CD4-positive, alpha-beta T cell treated with Interferon gamma for 1 hour (primary cell): Measurements from ENCODE around the gene MACROD2.

Experiments used
- DNase-seq: peaks from one replicate; pipeline ENCODE4 v3.0.0-alpha.2; 2020

Gene MACROD2

DNA sequence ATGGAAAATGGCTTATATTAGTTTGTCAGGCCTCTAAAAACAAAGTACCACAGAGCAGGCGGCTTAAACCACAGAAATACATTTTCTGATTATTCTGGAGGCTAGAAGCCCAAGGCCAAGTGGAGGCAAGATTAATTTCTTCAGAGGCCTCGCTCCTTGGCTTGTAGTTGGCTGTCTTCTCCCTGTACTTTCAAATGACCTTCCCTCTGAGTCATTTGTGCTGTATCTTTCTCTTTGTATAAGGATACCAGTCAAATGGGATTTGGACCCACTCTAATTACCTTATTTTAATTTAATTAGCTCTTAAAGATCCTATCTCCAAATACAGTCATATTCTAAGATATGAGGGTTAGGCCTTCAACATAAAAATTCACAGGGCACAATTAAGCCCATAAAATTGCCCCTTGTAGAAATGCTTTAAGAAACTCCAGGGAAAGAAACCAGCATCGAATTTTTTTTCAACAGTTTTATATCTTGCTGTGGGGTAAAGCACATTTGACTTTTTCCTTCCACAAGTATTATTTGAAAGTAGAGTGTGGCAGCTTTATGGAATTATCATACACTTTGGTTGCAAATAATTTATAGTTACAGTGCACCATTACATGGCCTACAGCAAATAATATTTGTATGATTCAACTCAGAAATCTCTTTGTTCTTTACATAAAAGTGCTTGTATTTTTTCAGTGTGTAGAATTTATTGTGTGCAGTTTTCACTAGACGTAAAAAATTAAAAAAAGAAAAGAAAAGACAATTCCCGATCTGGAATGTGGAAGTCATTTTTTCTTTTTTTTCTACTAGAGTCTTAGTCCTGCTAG, 1871.8 kb downstream of the MACROD2 start:
- no peak for DNase-seq

DNA sequence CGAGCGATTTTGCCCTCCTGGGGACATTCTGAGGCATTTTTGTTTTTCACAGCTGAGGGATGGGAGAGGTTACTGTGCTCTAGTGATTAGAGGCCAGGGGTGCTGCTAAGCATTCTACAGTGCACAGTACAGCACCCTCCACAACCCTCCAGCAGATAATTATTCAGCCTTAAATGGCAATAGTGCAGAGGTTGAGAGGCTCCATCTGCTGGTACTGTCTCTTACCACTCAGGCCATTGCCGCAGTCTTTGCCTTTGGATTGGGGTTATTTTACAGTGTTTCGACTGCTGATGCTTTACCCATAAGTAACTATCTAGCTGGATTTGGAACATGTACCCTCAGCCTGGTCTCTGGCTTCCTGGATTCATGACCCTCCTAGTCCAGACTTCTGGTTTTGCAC, 1872.6 kb downstream of the MACROD2 start:
- DNase-seq, result no peak

DNA sequence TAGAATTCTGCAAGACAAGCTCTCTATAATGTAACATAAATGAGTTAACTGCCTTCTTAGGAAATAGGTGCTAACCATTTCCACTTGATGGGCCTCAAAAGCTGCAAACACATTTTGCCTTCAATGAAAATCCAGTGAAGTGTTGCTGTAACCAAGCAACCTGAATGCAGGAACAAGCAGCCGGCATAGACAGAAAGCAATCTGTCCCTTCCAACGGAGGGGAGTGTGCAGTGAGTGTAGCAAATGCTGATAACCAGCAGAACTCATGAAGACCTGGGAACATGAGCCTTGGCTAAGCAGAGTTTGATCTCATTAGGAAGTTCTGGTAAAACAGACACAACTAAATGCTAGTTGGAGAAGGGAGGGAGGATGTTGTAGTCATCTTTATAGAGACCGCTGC, 1880.1 kb downstream of the MACROD2 start:
- DNase-seq, result peak; percentile 16

DNA sequence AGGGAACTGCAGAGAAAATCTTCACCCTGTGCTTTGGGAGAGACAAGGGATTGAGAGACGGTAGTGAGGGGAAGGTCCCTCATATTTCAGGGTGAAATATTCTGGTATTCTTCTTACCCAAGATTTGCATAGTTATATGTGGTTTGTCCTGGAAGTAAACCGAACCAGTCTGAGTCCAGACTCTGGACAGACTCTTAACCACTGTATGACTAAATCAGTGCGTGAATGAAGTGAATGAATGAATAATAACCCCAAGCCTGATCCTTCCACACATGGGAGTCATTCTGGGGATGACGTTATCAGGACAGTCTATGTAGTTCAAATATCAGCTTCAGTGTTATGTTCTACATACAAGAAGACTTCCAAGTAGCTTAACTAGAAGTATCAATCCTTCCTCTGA, 1887.2 kb downstream of the MACROD2 start:
- no peak for DNase-seq

DNA sequence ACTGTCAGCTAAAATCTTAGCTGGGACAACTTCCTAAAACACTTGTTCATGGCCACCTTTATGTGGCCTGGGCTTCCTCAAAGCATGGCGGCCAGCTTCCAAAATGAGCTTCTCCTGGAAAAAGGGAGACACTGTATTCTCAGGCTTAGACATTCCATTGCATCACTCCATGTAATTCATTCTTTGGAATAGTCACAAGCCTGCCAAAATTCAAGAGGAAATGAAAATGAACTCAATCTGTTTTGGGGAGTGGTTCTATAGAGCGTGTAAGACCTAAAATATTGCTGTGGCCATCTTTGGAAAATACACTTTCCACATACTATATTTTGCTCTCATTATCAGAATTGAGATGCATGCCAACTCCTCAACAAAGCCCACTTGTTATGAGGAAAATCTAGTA, 1890.9 kb downstream of the MACROD2 start:
- no peak for DNase-seq

DNA sequence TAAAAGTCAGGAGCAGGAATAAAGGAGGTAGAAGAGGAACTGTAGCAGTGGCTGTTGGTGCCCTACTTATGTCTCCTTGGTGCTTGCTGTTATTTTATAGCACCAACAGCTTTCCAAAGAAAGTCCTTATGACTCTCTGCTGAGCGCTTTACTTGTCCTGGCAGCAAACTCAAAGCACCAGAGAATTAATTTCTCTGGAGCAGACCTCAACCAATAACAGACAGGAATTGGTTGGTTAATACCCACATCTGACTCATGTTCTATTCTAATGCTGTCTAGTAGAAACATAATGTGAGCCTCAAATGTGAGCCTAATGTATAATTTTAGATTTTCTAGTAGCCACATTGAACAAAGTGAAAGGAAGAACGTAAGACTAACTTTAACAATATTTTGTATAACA, 1892.1 kb downstream of the MACROD2 start:
- no peak for DNase-seq

DNA sequence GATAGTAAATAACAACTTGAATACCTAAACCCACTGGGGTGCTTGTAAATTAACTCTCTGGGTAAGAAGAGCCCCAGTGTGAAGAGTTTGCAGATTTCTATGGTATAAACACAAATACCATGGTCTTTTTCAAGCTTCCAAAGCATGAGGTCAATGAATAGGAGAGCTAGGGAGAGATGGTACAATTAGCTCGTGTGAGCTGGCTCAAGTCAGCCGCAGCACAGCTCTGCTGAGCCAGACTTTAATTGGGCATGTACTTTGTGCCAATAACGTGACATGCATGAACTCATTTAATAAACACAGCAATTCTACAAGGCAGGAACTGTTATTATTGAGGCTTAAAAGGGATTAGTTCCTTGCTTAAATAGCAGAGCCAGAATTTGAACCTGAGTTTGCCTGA, 1893.7 kb downstream of the MACROD2 start:
- DNase-seq, result no peak

DNA sequence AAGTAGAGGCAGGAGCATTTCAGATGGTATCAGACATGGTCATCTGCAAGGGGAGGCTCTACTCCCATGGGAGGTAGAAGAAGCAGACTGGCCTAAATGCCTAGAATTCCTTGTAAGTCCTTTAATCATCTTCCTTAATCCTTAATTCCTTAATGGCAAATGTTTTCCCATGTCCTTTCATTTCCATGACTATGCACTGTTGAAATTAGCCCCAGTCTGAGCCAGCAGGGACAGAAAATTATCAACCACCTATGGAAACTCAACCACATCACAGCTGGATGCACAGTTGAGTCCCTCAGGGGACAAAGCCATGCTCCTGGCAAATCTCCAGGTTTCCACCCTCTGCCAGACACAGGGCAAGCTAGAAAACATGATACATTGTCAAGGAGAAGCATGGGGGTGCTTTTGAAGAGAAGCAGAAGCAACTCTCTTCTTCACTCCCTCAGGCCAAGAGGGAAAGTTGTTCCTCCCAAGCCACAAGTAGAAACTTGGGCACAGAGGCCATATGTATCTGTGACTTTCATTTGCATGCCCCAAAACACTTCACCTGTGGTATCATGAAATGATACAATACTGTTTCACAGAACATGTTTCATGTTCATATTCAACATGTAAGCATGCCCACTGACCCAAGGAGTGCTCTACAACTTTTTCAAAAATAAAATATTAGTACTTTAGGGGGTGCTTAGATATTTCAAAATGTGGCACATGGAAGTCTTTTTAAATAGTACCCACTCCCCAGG, 1894.4 kb downstream of the MACROD2 start:
- no peak for DNase-seq

DNA sequence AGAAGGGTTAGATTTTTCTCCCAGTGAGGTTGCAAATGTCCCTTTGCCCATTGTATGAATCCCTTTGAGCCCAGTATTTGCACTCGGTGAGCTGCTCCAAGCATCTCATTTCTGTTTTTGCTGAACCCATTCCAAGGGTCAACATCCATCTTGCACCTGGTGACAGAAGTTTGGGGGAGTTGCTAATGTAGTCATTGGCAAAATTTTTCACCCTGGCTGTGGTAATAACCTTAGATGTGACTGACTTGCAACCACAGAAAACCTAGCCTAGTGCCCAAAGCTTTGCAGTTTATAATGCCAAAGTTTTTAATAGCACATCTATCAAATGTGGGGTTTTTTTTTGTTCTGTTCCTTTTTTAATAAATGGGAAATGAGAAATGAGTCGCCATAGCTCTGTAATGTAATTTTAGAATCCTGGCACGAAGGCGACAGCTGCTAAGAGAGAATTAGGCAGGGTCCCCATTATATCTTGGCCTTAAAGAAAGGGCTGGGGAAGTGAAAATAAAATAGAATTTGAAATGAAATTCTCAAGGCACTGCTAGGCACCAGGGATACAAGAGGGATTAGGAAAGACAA, 1895.2 kb downstream of the MACROD2 start:
- no peak for DNase-seq

DNA sequence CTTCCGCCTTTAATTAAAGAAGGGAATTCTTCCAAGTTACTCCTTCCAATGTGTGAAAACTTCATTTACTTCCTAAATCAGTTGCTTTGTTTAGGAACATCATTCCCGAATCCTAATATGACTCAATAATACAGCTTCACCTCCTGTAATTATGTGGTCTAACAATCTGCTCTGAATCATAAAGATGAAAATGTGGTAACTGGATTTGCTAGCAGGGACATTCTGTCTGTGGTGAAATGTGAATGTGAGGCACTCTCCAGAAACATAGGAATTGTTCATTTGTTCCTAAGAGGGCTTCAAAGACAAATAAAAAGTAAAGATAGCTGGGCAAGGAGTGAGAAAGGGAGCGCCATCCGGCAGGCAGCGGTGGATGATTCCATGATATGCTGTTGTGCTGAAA, 1899.8 kb downstream of the MACROD2 start:
- DNase-seq, result no peak

DNA sequence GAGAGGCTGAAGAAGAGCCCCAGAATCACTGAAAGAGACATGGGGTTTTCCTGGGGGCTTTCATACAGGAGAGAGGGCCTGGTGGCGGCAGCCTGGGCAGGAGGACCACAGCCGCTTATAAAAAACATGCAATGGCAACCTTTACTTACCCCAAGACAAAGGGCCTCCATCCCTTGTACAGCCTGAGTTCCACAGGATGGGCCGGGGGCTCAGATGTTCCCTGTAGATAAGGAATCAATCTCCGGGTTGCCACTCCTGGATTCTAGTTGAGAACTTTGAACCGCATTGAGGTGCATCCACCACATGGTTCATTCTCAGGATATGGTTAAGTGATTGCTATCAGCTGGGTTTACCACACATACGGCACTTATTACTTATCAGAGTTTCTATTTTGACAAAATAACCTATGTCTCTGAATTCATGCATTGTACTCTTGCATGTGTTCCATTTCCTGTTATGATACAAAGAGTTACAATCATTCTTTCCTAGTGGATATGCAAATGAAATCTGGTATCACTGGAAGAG, 1900.3 kb downstream of the MACROD2 start:
- DNase-seq, result no peak

DNA sequence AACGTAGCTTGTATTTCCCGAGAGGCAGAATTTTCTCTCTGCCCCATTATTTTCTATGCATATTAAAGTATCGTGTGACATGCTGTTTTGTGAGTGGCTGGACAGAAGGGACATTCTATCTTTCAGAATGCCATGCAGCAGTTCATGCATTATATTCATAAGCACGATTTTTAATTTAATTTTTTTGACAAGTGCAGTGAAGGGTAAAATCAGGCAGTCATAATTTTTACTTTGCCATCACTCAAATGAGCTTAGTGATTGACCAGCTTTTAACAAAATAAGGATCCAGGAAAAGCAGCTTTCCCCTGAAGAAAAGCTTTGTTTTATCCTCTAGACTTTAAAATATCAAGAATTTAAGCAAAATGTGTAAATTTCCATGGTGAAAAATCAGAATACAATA, 1904.7 kb downstream of the MACROD2 start:
- no peak for DNase-seq

DNA sequence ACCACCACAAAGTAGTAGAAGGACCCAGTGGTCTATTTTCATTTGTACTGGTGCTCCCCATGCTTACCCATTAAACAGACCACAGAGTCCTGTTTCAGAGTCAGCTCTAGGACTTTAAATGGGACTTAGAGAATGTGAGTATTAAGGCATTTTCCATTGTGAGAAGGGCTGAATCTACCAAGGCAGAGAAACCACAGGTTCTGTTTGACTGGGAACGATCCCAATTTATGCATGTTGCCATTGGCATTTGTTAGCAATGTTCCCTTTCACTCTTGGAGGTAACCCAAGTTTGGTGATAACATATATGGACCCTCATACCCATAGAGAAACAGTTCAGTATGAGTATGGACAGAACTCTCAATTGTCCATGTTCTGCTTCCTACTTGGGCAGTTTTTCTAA, 1905.1 kb downstream of the MACROD2 start:
- DNase-seq, result no peak

DNA sequence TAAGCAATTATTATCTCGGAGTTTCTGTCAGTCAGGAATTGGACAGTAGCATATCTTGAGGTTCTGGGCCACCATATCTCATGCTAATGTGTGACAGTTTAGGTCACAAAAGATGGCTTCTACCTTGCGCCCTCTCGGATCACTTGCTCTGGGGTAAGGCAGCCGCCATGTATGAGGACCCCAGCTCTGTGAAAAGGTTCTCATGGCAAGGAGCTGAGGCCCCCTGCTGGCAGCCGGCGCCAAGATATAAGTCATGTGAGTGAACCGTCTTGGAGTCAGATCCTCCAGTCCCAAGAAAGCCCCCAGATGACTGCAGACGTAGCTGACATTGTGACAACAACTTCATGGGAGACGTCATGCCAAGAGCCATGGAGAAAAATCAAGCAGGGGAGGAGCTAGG, 1907.2 kb downstream of the MACROD2 start:
- DNase-seq, result no peak

DNA sequence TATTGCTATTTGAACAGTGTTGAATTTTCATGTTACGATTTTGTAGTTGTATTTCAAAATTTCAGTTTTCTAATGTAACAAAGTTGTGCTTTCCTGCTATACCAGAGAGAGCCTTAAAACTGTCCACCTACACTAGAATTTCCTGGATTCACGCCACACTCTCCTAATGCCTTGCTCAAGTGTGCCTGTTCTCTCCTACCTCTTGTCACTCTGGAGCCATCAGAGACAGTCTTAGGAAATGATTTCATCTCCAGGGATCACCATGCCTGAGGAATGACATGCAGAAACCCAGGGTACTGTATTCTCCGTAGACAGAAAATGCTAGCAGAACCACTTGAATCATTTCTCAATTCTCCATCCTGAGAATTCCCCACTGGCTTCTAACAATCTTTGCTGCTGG, 1910.3 kb downstream of the MACROD2 start:
- no peak for DNase-seq

DNA sequence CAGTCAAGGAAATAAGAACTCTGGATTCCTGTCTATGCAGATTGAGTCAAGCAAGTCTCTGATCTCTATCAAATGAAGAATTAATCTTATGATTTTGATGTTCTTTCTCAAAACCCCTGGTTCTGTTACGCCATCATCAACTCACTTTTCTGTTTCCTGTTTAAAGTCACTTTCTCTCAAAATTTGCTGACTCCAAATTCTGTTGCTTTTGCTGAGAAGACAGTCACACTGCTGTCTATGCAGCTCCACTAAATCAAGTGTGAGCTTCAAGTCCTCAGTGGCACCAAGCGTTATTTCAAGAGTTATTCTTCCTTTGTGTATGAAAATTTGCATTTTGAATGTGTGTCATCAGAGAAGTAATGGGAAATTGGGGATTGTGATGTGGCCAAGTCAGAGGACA, 1914.7 kb downstream of the MACROD2 start:
- DNase-seq, result no peak

DNA sequence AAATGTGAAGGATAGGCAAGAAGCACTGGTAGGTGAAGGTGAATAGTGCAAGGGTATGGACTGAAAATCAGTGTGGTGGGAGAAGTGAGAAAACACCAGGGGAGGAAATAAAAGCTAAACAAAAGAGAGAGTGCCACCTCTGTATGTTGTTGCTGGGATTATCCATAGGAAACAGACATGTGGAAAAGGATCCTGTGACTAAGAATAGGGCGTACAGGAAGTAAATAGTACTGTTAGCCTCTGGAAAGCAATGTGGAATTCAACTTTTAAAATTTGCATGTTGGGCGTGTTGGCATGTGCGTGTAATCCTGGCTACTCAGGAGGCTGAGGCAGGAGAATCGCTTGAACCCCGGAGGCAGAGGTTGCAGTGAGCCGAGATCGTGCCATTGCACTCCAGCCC, 1916.3 kb downstream of the MACROD2 start:
- no peak for DNase-seq

DNA sequence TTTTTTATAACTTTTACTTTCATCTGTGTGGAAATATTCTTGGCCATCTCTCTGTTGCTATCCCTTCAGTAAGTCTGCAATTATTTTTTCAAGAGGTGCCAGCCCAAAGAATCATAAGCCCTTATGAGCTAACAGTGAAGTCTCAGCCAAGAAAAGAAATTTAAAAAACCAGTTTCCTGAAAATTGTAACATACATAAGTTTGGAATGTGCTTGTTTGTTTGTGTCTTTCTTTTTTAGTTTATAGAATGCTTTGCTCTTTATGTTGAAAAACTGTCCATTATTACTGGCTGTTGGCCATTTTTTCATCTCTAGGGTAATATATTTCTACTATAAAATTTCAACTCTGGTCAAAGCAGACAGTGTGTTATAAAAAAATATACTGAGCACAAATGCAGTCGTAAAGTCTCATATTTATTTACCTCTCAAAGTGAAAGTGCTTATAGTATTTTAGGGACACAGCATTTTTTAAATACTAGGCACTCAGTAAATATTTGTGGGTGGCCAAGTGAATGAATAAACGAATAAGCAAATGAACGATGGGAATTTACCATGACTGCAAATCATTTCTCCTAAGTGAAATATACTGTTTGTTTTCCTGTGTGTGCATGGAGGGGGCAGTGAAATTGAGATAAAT, 1918.2 kb downstream of the MACROD2 start:
- DNase-seq, result no peak

DNA sequence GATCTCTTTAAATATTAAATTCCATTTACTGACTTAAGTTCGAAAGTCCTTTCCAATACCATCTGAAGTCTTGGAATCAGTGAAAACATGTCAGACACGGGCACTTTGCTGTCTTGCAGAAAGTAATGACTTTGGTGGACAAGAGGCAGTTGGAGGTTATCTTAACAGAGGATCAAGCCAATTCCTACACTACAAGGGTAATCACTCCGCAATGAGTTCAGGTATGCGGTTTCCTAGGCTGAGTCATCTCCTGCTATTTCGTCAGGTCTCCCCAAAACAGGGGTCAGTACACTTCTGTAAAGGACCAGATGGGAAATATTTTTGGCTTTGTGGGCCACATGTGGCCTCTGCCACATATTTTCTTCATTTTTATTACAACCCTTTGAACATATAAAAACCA, 1921.3 kb downstream of the MACROD2 start:
- DNase-seq, result no peak

DNA sequence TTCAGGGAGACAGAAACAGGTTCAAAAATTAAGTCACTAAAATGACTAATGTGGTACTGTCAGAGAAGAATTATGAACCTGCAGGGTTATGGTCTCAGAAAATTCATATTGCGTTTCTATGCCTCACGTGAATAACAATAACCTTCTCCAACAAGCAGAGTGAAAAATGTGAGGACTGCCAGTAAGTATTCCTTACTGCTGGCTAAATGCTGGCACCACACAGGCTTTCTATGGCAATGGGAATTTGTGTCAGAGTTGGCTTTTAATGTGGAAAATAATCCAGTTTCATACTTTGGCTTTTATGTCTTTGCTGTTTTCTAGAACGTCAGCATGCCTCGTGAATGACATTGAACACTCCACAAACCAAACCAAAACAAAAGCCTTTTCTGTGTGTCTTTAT, 1922.0 kb downstream of the MACROD2 start:
- DNase-seq, result no peak

DNA sequence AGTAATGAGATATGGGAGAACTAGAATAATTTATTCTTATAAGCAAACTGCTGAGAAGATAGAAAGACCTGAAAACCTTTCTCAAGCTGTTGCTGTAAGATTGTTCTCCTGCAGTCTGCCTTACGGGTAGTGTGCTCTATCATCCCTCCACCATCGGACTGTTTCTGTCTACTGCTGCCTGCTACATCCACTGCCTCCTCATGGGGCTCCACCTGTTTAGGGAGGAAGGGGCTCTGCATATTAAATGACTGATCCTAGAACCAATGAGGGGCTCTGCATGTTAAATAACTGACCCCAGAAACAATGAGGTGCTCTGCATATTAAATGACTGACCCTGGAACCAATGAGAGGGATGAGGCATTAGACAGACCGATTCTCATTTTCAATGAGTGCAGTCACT, 1923.3 kb downstream of the MACROD2 start:
- DNase-seq, result no peak

DNA sequence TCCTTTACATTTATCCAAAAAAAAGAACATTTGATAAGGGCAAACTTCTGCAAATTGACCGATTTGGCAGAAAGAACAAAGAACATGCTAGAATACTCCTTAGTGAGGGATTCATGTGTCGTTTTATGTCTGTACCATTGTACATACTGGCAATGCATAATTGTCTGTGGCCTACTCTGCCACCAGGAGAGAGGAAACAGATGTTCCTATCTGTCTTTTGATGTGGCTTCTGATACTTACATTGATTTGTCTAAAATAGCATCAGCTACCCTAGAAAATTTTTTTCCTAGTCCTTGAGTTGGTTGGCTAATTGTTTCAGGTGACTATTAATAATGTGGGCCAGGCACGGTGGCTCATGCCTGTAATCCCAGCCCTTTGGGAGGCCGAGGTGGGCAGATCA, 1923.8 kb downstream of the MACROD2 start:
- no peak for DNase-seq

DNA sequence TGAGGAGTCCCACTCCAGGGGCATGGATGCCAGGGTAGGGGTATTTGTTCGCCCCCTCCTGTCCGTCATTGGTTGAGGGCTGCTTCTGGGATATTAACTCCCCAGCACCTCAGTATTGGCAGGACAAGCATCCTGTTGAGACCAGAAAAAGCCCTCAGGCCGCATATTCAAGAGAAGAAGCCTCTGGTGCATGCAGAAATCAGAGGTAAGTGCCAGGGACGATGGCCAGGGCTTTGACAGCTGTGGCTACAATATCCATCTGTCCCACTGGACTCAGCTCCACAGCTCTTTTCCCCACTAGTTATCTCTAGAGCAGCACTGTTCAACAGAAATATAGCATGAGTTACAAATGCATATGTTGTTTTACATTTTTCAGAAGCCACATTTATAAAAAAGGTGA, 1926.6 kb downstream of the MACROD2 start:
- DNase-seq, result no peak

DNA sequence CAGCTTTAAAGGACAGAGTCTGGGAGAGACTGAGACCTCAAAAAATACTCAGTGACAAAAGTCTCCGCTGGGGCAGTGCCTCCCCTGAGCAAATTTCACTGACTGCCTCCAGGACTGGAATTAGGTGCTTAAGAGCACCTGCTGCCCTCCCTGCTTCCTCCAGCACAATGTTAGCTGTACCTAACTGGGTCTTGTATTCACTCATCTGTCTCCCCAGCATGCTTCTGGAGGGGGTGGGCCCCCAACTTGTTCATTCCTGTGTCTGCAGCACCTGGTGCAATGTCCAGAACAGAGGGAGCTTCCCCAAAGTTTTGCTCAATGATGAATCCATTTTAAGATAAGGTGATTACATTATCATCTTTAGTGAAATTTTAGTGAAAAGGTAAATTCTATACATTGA, 1927.2 kb downstream of the MACROD2 start:
- no peak for DNase-seq
